Measurements from ENCODE around the gene C10orf90.

GRCh38 chr10:126508535-126509040 is 161.9 kb downstream of the C10orf90 start:
- TF ChIP-seq ZNF792 (tag by site-specific recombination; IDR thresholded peaks at IDR 0.05) (no peak), PRDM6 (tag by site-specific recombination; IDR thresholded peaks at IDR 0.05) (no peak), ZBTB44 (tag by site-specific recombination; IDR thresholded peaks at IDR 0.05) (no peak), CTCF (tag by site-specific recombination; IDR thresholded peaks at IDR 0.05) (no peak), MYNN (tag by site-specific recombination; IDR thresholded peaks at IDR 0.05; ENCODE audit: borderline replicate concordance) (no peak), ZNF518A (tag by site-specific recombination; conservative IDR thresholded peaks at IDR 0.05; ENCODE audit: low read depth) (no peak), GLI4 (tag by site-specific recombination; IDR thresholded peaks at IDR 0.05) (no peak), ZBTB26 (tag by site-specific recombination; optimal IDR thresholded peaks at IDR 0.05) (no peak), MZF1 (tag by site-specific recombination; IDR thresholded peaks at IDR 0.05; ENCODE audit: borderline replicate concordance) (no peak), ZNF274 (IDR thresholded peaks at IDR 0.05; ENCODE audit: low read length) (no peak), ZNF274 (tag by site-specific recombination; IDR thresholded peaks at IDR 0.05; ENCODE audit: borderline replicate concordance) (no peak), ZNF2 (tag by site-specific recombination; IDR thresholded peaks at IDR 0.05) (no peak), ZNF10 (tag by site-specific recombination; IDR thresholded peaks at IDR 0.05) (no peak), ZBTB1 (tag by site-specific recombination; IDR thresholded peaks at IDR 0.05) (no peak), PATZ1 (tag by site-specific recombination; IDR thresholded peaks at IDR 0.05) (no peak)

Data from HEK293 (cell line).